Kidney (tissue), 14 donors: ENCODE measurements around the gene CCDC152. TPM values are rescaled to one million over a fixed set of nuclear protein-coding genes. Genes with fewer than 3 reads are reported as not detected.

Experiments used
- DNase-seq, 5 donors: peaks; one replicate each; pipeline ENCODE4 v3.0.0-alpha.2; 2013 to 2020
- FAIRE-seq: peaks from 2 replicates; lab custom pipeline; 2012; peaks lifted over from hg19 to GRCh38; lab: Jason Lieb, UNC
- H3K27ac ChIP-seq, 2 donors: one replicate each; pipeline ENCODE4 v1.7.0; 2013; ENCODE audit warnings: low read depth in 2 of 2, low read length in 2 of 2, inconsistent platforms in 1 of 2
- H3K27me3 ChIP-seq: one replicate; pipeline ENCODE4 v1.7.1; 2013; ENCODE audit warnings: low read length, inconsistent platforms; ENCODE audit not compliant: control insufficient read depth, insufficient read depth
- H3K36me3 ChIP-seq, 3 donors: one replicate each; pipeline versions ENCODE4 v1.7.0 to v1.7.1; 2013; ENCODE audit warnings: low read length in 3 of 3, control low read depth in 1 of 3, inconsistent platforms in 1 of 3; ENCODE audit not compliant: insufficient read depth in 3 of 3, control insufficient read depth in 2 of 3
- H3K4me1 ChIP-seq, 3 donors: one replicate each; pipeline versions ENCODE4 v1.7.0 to v1.7.1; 2013; ENCODE audit warnings: low read length in 3 of 3, inconsistent platforms in 1 of 3, low read depth in 1 of 3; ENCODE audit not compliant: control insufficient read depth in 2 of 3, insufficient read depth in 2 of 3
- H3K4me3 ChIP-seq, 3 donors: one replicate each; pipeline versions ENCODE4 v1.7.0 to v1.8.1; 2013; ENCODE audit warnings: low read length in 3 of 3, control low read depth in 1 of 3, inconsistent platforms in 1 of 3
- H3K9ac ChIP-seq, 3 donors: one replicate each; pipeline versions ENCODE4 v1.7.0 to v1.7.1; 2013; ENCODE audit warnings: low read length in 3 of 3, control low read depth in 1 of 3, inconsistent platforms in 1 of 3
- H3K9me3 ChIP-seq, 3 donors: one replicate each; pipeline versions ENCODE4 v1.7.0 to v1.7.1; 2013; ENCODE audit warnings: low read length in 3 of 3, control low read depth in 1 of 3, inconsistent platforms in 1 of 3; ENCODE audit not compliant: control insufficient read depth in 2 of 3, insufficient read depth in 1 of 3
- intact Hi-C: fragments of 100-400 bp; cut with DNase I; formaldehyde crosslinking; loops from one replicate; pipeline ENCODE4 v1.11.1; 2022
- polyA plus RNA-seq: library from polyadenylated mRNA; stranded (reverse); fragments of 350-450 nt; fragmentation: Illumina TruSeq; extraction: RNeasy Lipid Tissue Mini Kit (QIAGEN cat#74804); gene quantifications from one replicate; pipeline ENCODE4 v1.2.3, GENCODE V29; 2014; ENCODE audit warnings: low read depth, low replicate concordance; ENCODE audit not compliant: insufficient read depth
- total RNA-seq: library from RNA; stranded (reverse); fragmentation: NEBNext Ultra II Directional; extraction: Animal tissue kit (Norgen Biotek cat#: 25700); gene quantifications from one replicate; pipeline ENCODE4 v1.2.1, GENCODE V29; 2021
- TF ChIP-seq, protein P1 (sequence below): IDR thresholded peaks from 3 replicates; pipeline ENCODE4 v1.5.1; 2012; ENCODE audit warnings: mild to moderate bottlenecking, moderate library complexity, borderline replicate concordance; ENCODE audit not compliant: insufficient read depth; ENCODE audit errors: extremely low read depth
- donor health status: control.
- donor health status: control.
- donor health status: control.
- donor health status: control.
- donor health status: control.
- donor health status: DM: yes; HTN: yes; CAD: no.
- donor health status: Normal renal cell carcinoma (clear cell type).

CCDC152 gene
- total and polyA plus RNA-seq, 2 donors from 2014 or later = 0.15 to 1.1 TPM

- Histone ChIP-seq H3K9ac (no peak overlapping the region), H3K4me1 (no peaks in the 10 kb centered on the region), H3K27ac (no peak overlapping the region), H3K36me3 (no peaks in the 10 kb centered on the region), H3K9me3 (no peaks in the 10 kb centered on the region), H3K4me3 (no peak overlapping the region), H3K27me3 (no peaks in the 10 kb centered on the region)
- DNase-seq = no peak
- intact Hi-C loops = no loop called here
- TF ChIP-seq, protein P1, sequence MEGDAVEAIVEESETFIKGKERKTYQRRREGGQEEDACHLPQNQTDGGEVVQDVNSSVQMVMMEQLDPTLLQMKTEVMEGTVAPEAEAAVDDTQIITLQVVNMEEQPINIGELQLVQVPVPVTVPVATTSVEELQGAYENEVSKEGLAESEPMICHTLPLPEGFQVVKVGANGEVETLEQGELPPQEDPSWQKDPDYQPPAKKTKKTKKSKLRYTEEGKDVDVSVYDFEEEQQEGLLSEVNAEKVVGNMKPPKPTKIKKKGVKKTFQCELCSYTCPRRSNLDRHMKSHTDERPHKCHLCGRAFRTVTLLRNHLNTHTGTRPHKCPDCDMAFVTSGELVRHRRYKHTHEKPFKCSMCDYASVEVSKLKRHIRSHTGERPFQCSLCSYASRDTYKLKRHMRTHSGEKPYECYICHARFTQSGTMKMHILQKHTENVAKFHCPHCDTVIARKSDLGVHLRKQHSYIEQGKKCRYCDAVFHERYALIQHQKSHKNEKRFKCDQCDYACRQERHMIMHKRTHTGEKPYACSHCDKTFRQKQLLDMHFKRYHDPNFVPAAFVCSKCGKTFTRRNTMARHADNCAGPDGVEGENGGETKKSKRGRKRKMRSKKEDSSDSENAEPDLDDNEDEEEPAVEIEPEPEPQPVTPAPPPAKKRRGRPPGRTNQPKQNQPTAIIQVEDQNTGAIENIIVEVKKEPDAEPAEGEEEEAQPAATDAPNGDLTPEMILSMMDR = no peak
- no peak for FAIRE-seq
Observed at GRCh38 chr5:42830924-42831323, 74.3 kb downstream of the CCDC152 start.

- no peak for FAIRE-seq
Observed at GRCh38 chr5:42832060-42832459, 75.4 kb downstream of the CCDC152 start.

DNA sequence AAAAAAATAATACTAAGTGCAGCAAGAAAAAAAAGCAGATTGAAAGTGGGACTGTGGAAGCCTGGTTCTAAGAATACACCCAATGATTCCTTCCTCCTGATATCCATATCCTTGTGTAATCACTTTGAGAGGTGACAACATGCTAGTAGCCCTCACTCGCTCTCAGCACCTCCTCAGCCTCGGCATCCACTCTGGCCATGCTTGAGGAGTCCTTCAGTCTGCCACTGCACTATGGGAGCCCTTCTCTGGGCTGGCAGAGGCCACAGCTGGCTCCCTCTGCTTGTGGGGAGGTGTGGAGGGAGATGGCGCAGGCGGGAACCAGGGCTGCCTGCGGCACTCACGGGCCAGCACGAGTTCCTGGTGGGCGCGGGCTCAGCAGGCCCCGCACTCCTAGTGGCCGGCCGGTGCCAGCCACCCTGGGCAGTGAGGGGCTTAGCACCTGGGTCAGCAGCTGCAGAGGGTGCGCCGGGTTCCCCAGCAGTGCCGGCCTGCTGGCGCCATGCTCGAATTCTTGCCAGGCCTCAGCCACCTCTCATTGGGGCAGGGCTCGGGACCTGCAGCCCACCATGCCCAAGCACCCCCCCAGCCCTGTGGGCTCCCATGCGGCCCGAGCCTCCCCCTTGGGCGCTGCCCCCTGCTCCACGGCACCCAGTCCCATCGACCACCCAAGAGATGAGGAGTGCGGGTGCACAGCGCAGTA, 79.6 kb downstream of the CCDC152 start:
- FAIRE-seq (no peak), DNase-seq (no peak)
- H3K4me3 ChIP-seq = no peak overlapping the region
- H3K27me3 ChIP-seq = no peaks in the 10 kb centered on the region
- H3K9me3 ChIP-seq = peaks cover 0 to 4% (median 0%) of the 10 kb centered on the region in 3 donors
- no peaks in the 10 kb centered on the region for H3K36me3 ChIP-seq
- intact Hi-C loops = no loop called here
- TF ChIP-seq, protein P1 = no peak
- no peak overlapping the region for H3K27ac ChIP-seq
- H3K9ac ChIP-seq = no peak overlapping the region
- peaks cover 0 to 21% (median 2%) of the 10 kb centered on the region in 3 donors for H3K4me1 ChIP-seq

More at GRCh38 chr5:42832060-42832459, 75.4 kb downstream of the CCDC152 start:
- Histone ChIP-seq H3K27me3 (no peaks in the 10 kb centered on the region), H3K4me3 (no peak overlapping the region), H3K9me3 (no peaks in the 10 kb centered on the region), H3K9ac (no peak overlapping the region), H3K36me3 (no peaks in the 10 kb centered on the region), H3K4me1 (no peaks in the 10 kb centered on the region), H3K27ac (no peak overlapping the region)
- DNase-seq = no peak
- TF ChIP-seq, protein P1 = no peak
- intact Hi-C loops = no loop called here
